Common myeloid progenitor, CD34-positive (primary cell): ENCODE results near the gene ARFGEF2.

ENCODE experiments used
- CTCF ChIA-PET: fragments of 350-600 bp; sonication (Branson Sonifier 250); formaldehyde crosslinking; loops from one replicate; lab custom pipeline; 2021; ENCODE audit warnings: antibody characterized with exemption; lab: Charles Lee
- POLR2A ChIA-PET: fragments of 350-600 bp; sonication (Branson Sonifier 250); formaldehyde crosslinking; loops from one replicate; lab custom pipeline; 2021; ENCODE audit warnings: antibody characterized with exemption; lab: Charles Lee
- DNase-seq, 3 donors: peaks; one replicate each; pipeline versions ENCODE4 v3.0.0 to v3.0.0-alpha.2; 2013
- H3K27ac ChIP-seq, 2 experiments: 1 replicate in 1 of 2; 2 replicates in 1 of 2; pipeline ENCODE4 v1.7.0; 2013; ENCODE audit warnings: inconsistent platforms in 2 of 2, low read length in 2 of 2, mild to moderate bottlenecking in 2 of 2, low read depth in 1 of 2, moderate library complexity in 1 of 2; ENCODE audit not compliant: severe bottlenecking in 2 of 2, insufficient read depth in 1 of 2, poor library complexity in 1 of 2
- H3K27me3 ChIP-seq, 5 experiments: replicated peaks in 2 of 5; 1 replicate in 3 of 5; 2 replicates in 2 of 5; pipeline versions ENCODE4 v1.6.1 to v1.7.0; 2013; ENCODE audit warnings: low read length in 4 of 5, mild to moderate bottlenecking in 2 of 5, moderate library complexity in 2 of 5, inconsistent platforms in 1 of 5; ENCODE audit not compliant: insufficient read depth in 5 of 5, control insufficient read depth in 4 of 5
- H3K36me3 ChIP-seq, 4 experiments: 1 replicate in 2 of 4; 2 replicates in 2 of 4; pipeline versions ENCODE4 v1.6.1 to v1.7.0; 2013; ENCODE audit warnings: low read length in 3 of 4, control low read depth in 1 of 4, mild to moderate bottlenecking in 1 of 4; ENCODE audit not compliant: control insufficient read depth in 4 of 4, insufficient read depth in 4 of 4
- H3K4me1 ChIP-seq, 4 experiments: 1 replicate in 3 of 4; 2 replicates in 1 of 4; pipeline versions ENCODE4 v1.6.1 to v1.7.1; 2013; ENCODE audit warnings: low read length in 3 of 4, mild to moderate bottlenecking in 3 of 4, control low read depth in 1 of 4, inconsistent platforms in 1 of 4, moderate library complexity in 1 of 4; ENCODE audit not compliant: control insufficient read depth in 4 of 4, insufficient read depth in 4 of 4; ENCODE audit errors: control extremely low read depth in 1 of 4
- H3K4me3 ChIP-seq, 7 experiments: 1 replicate in 4 of 7; 2 replicates in 3 of 7; pipeline versions ENCODE4 v1.5.1 to v1.7.0; 2013; ENCODE audit warnings: mild to moderate bottlenecking in 7 of 7, low read length in 6 of 7, moderate library complexity in 6 of 7, inconsistent platforms in 2 of 7, low read depth in 2 of 7, control low read depth in 1 of 7; ENCODE audit not compliant: insufficient read depth in 4 of 7, control insufficient read depth in 1 of 7; ENCODE audit errors: extremely low read depth in 1 of 7
- H3K9me3 ChIP-seq, 5 experiments: 1 replicate in 4 of 5; 2 replicates in 1 of 5; pipeline versions ENCODE4 v1.6.1 to v1.7.1; 2013; ENCODE audit warnings: low read length in 4 of 5, mild to moderate bottlenecking in 2 of 5, inconsistent platforms in 1 of 5, low read depth in 1 of 5, moderate library complexity in 1 of 5; ENCODE audit not compliant: control insufficient read depth in 4 of 5, insufficient read depth in 2 of 5; ENCODE audit errors: control extremely low read depth in 1 of 5
- WGBS: methylation state at CpG from one replicate; pipeline ENCODE4 v1.1.5; 2013; ENCODE audit not compliant: insufficient coverage; 5-methylcytosine and 5-hydroxymethylcytosine counted together

ARFGEF2 gene

GRCh38 chr20:49039854-49040253 lies 118.3 kb downstream of the ARFGEF2 start:
- CTCF ChIA-PET = no interaction called here
- peaks cover 15 to 20% (median 18%) of the 10 kb centered on the region in 4 experiments for H3K4me1 ChIP-seq

GRCh38 chr20:49043000-49043399 lies 121.5 kb downstream of the ARFGEF2 start:
- Histone ChIP-seq H3K4me3 (no peak overlapping the region), H3K27ac (no peak overlapping the region), H3K4me1 (peaks cover 8 to 31% (median 26%) of the 10 kb centered on the region in 4 experiments), H3K36me3 (no peaks in the 10 kb centered on the region), H3K27me3 (no peaks in the 10 kb centered on the region), H3K9me3 (no peaks in the 10 kb centered on the region)
- no peak for DNase-seq
- POLR2A ChIA-PET = interaction anchor here (0.7 kb wide), 1 partner anchor 11 kb away, joined by 4 read pairs; no protein-coding TSS in a partner anchor
- CTCF ChIA-PET = interaction anchor here (1.0 kb wide), 1 partner anchor 10 kb away, joined by 3 read pairs; no protein-coding TSS in a partner anchor
- WGBS = 100% methylated on average over 5 of the region's 5 CpGs

More at GRCh38 chr20:49039854-49040253, 118.3 kb downstream of the ARFGEF2 start:
- Histone ChIP-seq H3K36me3 (peaks cover 0 to 9% (median 2%) of the 10 kb centered on the region in 4 experiments), H3K9me3 (no peaks in the 10 kb centered on the region), H3K27me3 (peaks cover 0 to 3% (median 0%) of the 10 kb centered on the region in 5 experiments), H3K4me3 (no peak overlapping the region), H3K27ac (no peak overlapping the region)
- POLR2A ChIA-PET = no interaction called here
- WGBS = 93% methylated on average over 2 of the region's 5 CpGs
- DNase-seq = no peak

DNA sequence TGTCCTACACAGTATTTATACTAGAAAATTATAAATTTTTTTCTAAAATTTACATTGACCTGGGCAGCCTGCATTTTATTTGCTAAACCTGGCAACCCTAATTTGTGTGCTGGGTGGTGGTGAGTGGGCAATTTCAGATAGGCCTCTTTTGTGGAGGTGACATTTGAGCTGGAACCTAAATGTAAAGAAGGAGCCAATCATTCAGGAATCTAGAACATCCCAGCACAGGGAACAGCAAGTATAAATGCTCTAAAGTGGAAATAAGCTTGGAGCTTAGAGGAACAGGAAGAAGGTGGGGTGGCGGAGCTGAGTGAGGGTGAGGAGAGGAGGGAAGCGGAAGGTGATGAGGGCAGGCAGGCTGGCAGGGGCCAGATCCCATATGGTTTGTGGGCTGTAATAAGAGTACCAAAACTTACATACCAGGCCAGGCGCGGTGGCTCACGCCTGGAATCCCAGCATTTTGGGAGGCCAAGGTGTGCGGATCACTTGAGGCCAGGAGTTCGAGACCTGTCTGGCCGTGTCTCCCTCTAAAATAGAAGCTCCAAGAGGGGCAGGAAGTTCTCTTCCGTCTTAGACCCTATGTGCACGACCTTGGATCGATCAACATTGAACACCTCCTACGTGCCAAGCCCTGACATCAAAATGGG lies 124.1 kb downstream of the ARFGEF2 start:
- Histone ChIP-seq H3K9me3 (no peaks in the 10 kb centered on the region), H3K4me1 (peaks cover 3 to 23% (median 18%) of the 10 kb centered on the region in 4 experiments), H3K27me3 (no peaks in the 10 kb centered on the region), H3K36me3 (peaks cover 0 to 19% (median 3%) of the 10 kb centered on the region in 4 experiments), H3K4me3 (peak overlapping the region; percentile 65 to 100 (median 92)), H3K27ac (peak overlapping the region in 1 of 2 experiments; percentile 89)
- CTCF ChIA-PET = interaction anchor here (0.8 to 2.3 kb wide), 4 partner anchors 12 to 16 kb away, joined by 3 to 7 read pairs (median 3); no protein-coding TSS in a partner anchor
- DNase-seq = peak; percentile 20 to 74 (median 72)
- WGBS = 1% methylated on average over 12 of the region's 12 CpGs
- POLR2A ChIA-PET = interaction anchor here (1.0 to 1.4 kb wide), 2 partner anchors 8 to 9 kb away, joined by 3 to 5 read pairs; no protein-coding TSS in a partner anchor

DNA sequence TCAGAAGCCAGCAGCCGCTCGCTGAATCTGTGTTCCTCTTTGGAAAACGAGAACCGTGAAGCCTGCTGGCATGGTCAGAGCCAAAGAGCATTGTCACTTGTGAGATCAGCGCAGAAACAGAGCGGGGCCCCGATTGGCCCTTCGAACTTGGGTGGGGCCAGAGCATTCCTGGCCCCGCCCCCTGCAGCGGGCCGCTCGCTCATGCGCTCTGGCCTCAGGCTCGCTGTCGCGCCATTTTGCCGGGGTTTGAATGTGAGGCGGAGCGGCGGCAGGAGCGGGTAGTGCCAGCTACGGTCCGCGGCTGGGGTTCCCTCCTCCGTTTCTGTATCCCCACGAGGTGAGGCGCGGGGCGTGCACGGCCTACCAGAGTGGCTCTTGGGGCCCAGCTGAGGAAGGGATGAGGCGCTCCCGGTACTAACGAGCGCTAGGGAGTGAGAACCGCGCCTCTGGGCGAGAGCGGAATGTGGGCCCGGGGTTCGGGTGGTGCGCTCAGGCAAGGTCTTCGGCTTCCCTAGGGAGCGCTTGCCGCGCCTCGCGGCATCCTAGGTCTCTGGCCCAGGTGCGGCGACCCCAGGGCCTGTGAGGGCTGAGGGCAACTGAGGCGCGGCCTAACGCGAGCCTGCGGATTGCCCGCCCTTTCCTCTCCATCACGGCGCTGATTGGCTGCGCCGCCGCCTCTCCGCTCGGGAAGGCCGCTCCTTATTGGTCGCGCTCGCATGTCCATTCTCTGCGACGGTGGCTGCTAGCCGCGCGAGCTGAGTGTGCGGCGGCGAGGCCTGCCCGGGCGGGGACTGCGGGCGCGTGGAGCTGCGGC lies 124.8 kb downstream of the ARFGEF2 start, which contains the start of gene CSE1L:
CSE1L (plus strand) TSS at position 226 of the 814 bp plus-strand sequence. CDS start 12,152 bp downstream, outside the sequence.
- Histone ChIP-seq H3K27me3 (no peaks in the 10 kb centered on the region), H3K4me1 (peaks cover 3 to 23% (median 18%) of the 10 kb centered on the region in 4 experiments), H3K27ac (peak within 1 kb of the TSS; percentile 79 to 89), H3K4me3 (peak within 1 kb of the TSS; percentile 65 to 100 (median 92)), H3K36me3 (peaks cover 0 to 26% (median 3%) of the 10 kb centered on the region in 4 experiments), H3K9me3 (no peaks in the 10 kb centered on the region)
- CTCF ChIA-PET = interaction anchor here (0.8 to 2.3 kb wide), 4 partner anchors 11 to 17 kb away, joined by 3 to 7 read pairs (median 3); no protein-coding TSS in a partner anchor
- WGBS = 0% methylated on average over 70 of the region's 80 CpGs
- peak; percentile 95 to 98 (median 98) for DNase-seq
- POLR2A ChIA-PET = interaction anchor here (1.0 to 1.4 kb wide), 2 partner anchors 9 to 10 kb away, joined by 3 to 5 read pairs; no protein-coding TSS in a partner anchor

DNA sequence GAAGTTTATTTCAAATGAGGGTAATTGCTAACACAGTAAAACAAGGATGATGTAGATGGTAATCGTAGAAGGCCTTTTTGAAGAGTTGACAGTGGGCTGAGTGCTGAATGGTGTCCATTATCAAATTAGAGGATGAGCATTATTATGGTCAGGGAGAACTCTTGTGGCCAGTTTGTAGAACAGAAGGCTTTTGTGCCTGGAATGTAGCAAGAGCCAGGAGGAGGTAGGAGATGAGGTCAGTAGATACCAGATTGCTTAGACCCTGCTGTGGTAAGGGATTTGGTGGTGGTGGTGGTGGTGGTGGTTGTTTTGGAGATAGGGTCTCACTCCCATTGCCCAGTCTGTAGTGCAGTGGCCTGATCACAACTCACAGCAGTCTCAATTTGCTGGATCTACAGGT lies 130.8 kb downstream of the ARFGEF2 start:
- H3K4me1 ChIP-seq = peaks cover 0 to 16% (median 7%) of the 10 kb centered on the region in 4 experiments
- H3K27me3 ChIP-seq = no peaks in the 10 kb centered on the region
- H3K36me3 ChIP-seq = peaks cover 3 to 47% (median 6%) of the 10 kb centered on the region in 4 experiments
- ChIA-PET POLR2A (no interaction called here), CTCF (interaction anchor here (0.6 kb wide), 1 partner anchor 9 kb away, joined by 3 read pairs; no protein-coding TSS in a partner anchor)
- H3K27ac ChIP-seq = no peak overlapping the region
- 100% methylated on average over 1 of the region's 1 CpG for WGBS
- no peak overlapping the region for H3K4me3 ChIP-seq
- H3K9me3 ChIP-seq = no peaks in the 10 kb centered on the region
- no peak for DNase-seq

DNA sequence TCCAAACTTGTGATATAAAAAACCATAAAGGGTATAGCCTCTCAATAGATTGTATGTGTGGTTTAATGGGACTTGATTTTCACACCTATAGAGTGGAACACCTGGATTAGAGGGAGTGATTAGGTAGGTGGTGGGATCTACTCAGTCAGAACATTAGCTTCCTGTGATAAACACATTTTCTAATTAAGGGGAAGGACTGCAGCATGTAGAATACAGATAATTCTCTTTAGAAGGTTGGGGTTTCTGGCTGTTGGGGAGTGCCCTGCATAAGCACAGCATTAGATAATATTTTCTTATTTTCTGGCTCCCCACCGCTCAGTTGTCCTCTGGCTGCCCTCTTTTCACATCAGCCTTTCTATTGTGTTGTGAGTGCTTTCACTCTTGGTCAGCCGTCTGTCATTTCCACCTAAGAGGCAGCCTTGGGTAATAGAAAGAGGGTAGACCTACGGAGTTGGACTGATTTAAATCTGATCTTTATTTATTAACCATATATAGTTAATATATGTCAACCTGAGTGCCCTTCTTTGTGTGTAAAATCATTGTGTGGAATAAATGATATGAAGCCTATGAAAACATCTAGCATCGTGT lies 132.6 kb downstream of the ARFGEF2 start:
- 100% methylated on average over 1 of the region's 4 CpGs for WGBS
- no peaks in the 10 kb centered on the region for H3K9me3 ChIP-seq
- peak overlapping the region in 1 of 2 experiments; percentile 26 for H3K27ac ChIP-seq
- H3K4me3 ChIP-seq = no peak overlapping the region
- ChIA-PET POLR2A (interaction anchor here (0.6 kb wide), 2 partner anchors 11 to 17 kb away, joined by 3 to 4 read pairs; no protein-coding TSS in a partner anchor), CTCF (interaction anchor here (1.0 kb wide), 1 partner anchor 22 kb away, joined by 3 read pairs; no protein-coding TSS in a partner anchor)
- peak in 2 of 3 donors; percentile 38 to 68 for DNase-seq
- no peaks in the 10 kb centered on the region for H3K27me3 ChIP-seq
- H3K4me1 ChIP-seq = peaks cover 0 to 8% (median 0%) of the 10 kb centered on the region in 4 experiments
- H3K36me3 ChIP-seq = peaks cover 5 to 49% (median 10%) of the 10 kb centered on the region in 4 experiments
